ENCODE results near the gene SLC33A1.

- TF ChIP-seq, protein P1, sequence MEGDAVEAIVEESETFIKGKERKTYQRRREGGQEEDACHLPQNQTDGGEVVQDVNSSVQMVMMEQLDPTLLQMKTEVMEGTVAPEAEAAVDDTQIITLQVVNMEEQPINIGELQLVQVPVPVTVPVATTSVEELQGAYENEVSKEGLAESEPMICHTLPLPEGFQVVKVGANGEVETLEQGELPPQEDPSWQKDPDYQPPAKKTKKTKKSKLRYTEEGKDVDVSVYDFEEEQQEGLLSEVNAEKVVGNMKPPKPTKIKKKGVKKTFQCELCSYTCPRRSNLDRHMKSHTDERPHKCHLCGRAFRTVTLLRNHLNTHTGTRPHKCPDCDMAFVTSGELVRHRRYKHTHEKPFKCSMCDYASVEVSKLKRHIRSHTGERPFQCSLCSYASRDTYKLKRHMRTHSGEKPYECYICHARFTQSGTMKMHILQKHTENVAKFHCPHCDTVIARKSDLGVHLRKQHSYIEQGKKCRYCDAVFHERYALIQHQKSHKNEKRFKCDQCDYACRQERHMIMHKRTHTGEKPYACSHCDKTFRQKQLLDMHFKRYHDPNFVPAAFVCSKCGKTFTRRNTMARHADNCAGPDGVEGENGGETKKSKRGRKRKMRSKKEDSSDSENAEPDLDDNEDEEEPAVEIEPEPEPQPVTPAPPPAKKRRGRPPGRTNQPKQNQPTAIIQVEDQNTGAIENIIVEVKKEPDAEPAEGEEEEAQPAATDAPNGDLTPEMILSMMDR (conservative IDR thresholded peaks at IDR 0.05): no peak
- no peak for TF ChIP-seq EZH2 (IDR thresholded peaks at IDR 0.05; ENCODE audit: low read depth)
Observed at GRCh38 chr3:155863072-155863784, 9.0 kb upstream of the SLC33A1 start.

Data from PC-9 (cell line).